K562 (cell line): ENCODE data around the gene SH2D7. TPM values are rescaled to one million over a fixed set of nuclear protein-coding genes. Genes with fewer than 3 reads are reported as not detected.

ENCODE experiments used
- E2F4 ChIP-seq: sonication (generic); formaldehyde crosslinking; IDR thresholded peaks from 2 replicates; pipeline ENCODE4 v1.8.0; 2022; ENCODE audit warnings: mild to moderate bottlenecking, low read depth, missing genetic modification reagents
- KHSRP ChIP-seq: fragments of 450-650 bp; IDR thresholded peaks from 2 replicates; pipeline ENCODE4 v1.6.1; 2017
- MEF2D ChIP-seq: conservative IDR thresholded peaks from 2 replicates; pipeline ENCODE4 v1.6.1; 2016; ENCODE audit warnings: low read depth, missing genetic modification characterization, missing compliant biosample characterization
- NCOA4 ChIP-seq: fragments of 450-650 bp; IDR thresholded peaks from 2 replicates; pipeline ENCODE4 v1.6.1; 2018; ENCODE audit warnings: mild to moderate bottlenecking; ENCODE audit not compliant: partially characterized antibody
- NUFIP1 ChIP-seq: fragments of 450-650 bp; IDR thresholded peaks from 2 replicates; pipeline ENCODE4 v1.6.1; 2018; ENCODE audit not compliant: partially characterized antibody
- PHB2 ChIP-seq: fragments of 450-650 bp; IDR thresholded peaks from 2 replicates; pipeline ENCODE4 v1.6.1; 2017; ENCODE audit warnings: low read depth
- RBM17 ChIP-seq: fragments of 200-400 bp; formaldehyde crosslinking; IDR thresholded peaks from 2 replicates; pipeline ENCODE4 v1.6.1; 2017; ENCODE audit warnings: low read depth, mild to moderate bottlenecking, low read length, borderline replicate concordance
- RFX1 ChIP-seq: fragments of 450-650 bp; IDR thresholded peaks from 2 replicates; pipeline ENCODE4 v1.6.1; 2016; ENCODE audit warnings: mild to moderate bottlenecking, moderate library complexity
- SIN3B ChIP-seq: fragments of 450-650 bp; IDR thresholded peaks from 2 replicates; pipeline ENCODE4 v1.6.1; 2017; ENCODE audit warnings: low read depth, mild to moderate bottlenecking, moderate library complexity
- SMARCA4 ChIP-seq: fragments of 450-650 bp; IDR thresholded peaks from 2 replicates; pipeline ENCODE4 v1.6.1; 2016
- SMC3 ChIP-seq: conservative IDR thresholded peaks from 2 replicates; pipeline ENCODE4 v1.6.1; 2011; ENCODE audit warnings: low read depth, low read length, improper control_type of control experiment; ENCODE audit not compliant: insufficient read depth
- SP1 ChIP-seq: sonication (generic); formaldehyde crosslinking; IDR thresholded peaks from 2 replicates; pipeline ENCODE4 v1.8.1; 2022; ENCODE audit warnings: mild to moderate bottlenecking, missing genetic modification reagents
- SPI1 ChIP-seq: IDR thresholded peaks from 2 replicates; pipeline ENCODE4 v1.6.1; 2011; ENCODE audit warnings: low read depth, low read length, control low read depth, borderline replicate concordance
- ZNF12 ChIP-seq: sonication (generic); formaldehyde crosslinking; IDR thresholded peaks from 2 replicates; pipeline ENCODE4 v1.4.0; 2020; ENCODE audit warnings: mild to moderate bottlenecking, missing genetic modification reagents
- ZNF23 ChIP-seq: fragments of 250-450 bp; sonication (Bioruptor Pico); IDR thresholded peaks from 2 replicates; pipeline ENCODE4 v1.4.0; 2020; ENCODE audit warnings: mild to moderate bottlenecking
- ZNF445 ChIP-seq: fragments of 250-450 bp; sonication (Bioruptor Pico); IDR thresholded peaks from 2 replicates; pipeline ENCODE4 v1.4.0; 2020; ENCODE audit warnings: low read depth, mild to moderate bottlenecking, moderate library complexity
- polyA plus RNA-seq, 8 experiments: library from polyadenylated mRNA; depleted of rRNA in 4 of 8; stranded (reverse) in 5 of 8; unstranded in 3 of 8; fragments of >200 nt; fragmentation: Nextera tagmentation in 2 of 8; fragmentation: Illumina TruSeq in 1 of 8; extraction: Ambion mirVana in 2 of 8; extraction: Trizol in 1 of 8; gene quantifications; 2 replicates each; pipeline versions ENCODE4 v1.2.1 to v1.2.3, GENCODE V29; 2011 to 2014; ENCODE audit warnings: inconsistent platforms in 1 of 8, missing spikeins in 1 of 8
- total RNA-seq, 7 experiments: library from RNA; depleted of rRNA in 6 of 7; stranded (reverse); fragments of >200 nt in 6 of 7; fragmentation: Illumina TruSeq in 2 of 7; extraction: Trizol in 2 of 7; gene quantifications; 2 replicates each; pipeline versions ENCODE4 v1.2.1 to v1.2.3, GENCODE V29; 2011 to 2021; ENCODE audit warnings: low replicate concordance in 1 of 7
- TF ChIP-seq, protein P1 (sequence below): fragments of 250-450 bp; sonication (Bioruptor Pico); IDR thresholded peaks from 2 replicates; pipeline ENCODE4 v1.5.1; 2021; ENCODE audit warnings: mild to moderate bottlenecking
- TF ChIP-seq, protein P2 (sequence below): fragments of 450-650 bp; IDR thresholded peaks from 2 replicates; pipeline ENCODE4 v1.7.1; 2018; ENCODE audit warnings: mild to moderate bottlenecking, low read depth; ENCODE audit not compliant: partially characterized antibody
- TF ChIP-seq, protein P3 (sequence below): fragments of 200-800 bp; sonication (Bioruptor generic); IDR thresholded peaks from 2 replicates; pipeline ENCODE4 v1.6.1; 2016; ENCODE audit warnings: missing genetic modification characterization, missing compliant biosample characterization

SH2D7 gene
- total and polyA plus RNA-seq, 9 of the 15 experiments (the other 6 are each of a cell fraction or from before 2014, with no cell fraction given), result not detected

DNA sequence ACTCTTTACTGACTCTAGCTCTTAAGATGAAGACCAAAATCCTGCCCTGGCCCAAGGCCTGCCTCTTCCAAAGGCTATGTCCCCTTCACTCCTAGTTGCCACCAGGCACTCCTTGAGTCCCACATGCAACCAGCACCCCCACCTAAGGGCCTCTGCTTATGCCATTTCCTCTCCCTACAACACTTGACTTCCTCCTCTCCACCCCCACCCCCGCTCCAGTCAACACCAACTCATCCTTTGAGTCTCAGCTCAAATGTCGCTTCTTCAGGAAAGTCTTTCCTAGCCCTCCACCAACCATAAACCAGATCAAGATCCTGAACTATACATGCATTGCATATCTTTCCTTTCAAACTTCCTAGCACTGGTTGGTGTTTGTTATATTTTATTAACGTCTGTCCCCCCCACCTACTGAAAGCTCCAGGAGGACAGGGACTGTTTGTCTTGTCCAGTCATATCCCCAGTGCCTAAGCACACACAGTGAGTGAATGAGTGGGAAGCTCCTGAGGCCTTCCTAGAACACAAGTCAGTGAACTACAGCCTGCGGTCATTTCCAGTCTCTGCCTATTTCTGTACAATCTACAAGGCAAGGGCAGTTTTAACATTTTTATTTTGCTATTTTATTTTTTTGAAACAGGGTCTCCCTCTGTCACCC lies 22.2 kb upstream of the SH2D7 start (continued):
- no peak for TF ChIP-seq ZNF12 (CRISPR knock-in tag)
- TF ChIP-seq ZNF23, result no peak
- no peak for TF ChIP-seq SMC3
- TF ChIP-seq, protein P1, sequence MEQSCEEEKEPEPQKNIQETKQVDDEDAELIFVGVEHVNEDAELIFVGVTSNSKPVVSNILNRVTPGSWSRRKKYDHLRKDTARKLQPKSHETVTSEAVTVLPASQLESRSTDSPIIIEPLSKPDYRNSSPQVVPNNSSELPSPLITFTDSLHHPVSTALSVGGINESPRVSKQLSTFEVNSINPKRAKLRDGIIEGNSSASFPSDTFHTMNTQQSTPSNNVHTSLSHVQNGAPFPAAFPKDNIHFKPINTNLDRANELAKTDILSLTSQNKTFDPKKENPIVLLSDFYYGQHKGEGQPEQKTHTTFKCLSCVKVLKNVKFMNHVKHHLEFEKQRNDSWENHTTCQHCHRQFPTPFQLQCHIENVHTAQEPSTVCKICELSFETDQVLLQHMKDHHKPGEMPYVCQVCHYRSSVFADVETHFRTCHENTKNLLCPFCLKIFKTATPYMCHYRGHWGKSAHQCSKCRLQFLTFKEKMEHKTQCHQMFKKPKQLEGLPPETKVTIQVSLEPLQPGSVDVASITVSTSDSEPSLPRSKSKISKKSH (CRISPR knock-in tag), result no peak
- no peak for TF ChIP-seq SP1
- TF ChIP-seq, protein P2, sequence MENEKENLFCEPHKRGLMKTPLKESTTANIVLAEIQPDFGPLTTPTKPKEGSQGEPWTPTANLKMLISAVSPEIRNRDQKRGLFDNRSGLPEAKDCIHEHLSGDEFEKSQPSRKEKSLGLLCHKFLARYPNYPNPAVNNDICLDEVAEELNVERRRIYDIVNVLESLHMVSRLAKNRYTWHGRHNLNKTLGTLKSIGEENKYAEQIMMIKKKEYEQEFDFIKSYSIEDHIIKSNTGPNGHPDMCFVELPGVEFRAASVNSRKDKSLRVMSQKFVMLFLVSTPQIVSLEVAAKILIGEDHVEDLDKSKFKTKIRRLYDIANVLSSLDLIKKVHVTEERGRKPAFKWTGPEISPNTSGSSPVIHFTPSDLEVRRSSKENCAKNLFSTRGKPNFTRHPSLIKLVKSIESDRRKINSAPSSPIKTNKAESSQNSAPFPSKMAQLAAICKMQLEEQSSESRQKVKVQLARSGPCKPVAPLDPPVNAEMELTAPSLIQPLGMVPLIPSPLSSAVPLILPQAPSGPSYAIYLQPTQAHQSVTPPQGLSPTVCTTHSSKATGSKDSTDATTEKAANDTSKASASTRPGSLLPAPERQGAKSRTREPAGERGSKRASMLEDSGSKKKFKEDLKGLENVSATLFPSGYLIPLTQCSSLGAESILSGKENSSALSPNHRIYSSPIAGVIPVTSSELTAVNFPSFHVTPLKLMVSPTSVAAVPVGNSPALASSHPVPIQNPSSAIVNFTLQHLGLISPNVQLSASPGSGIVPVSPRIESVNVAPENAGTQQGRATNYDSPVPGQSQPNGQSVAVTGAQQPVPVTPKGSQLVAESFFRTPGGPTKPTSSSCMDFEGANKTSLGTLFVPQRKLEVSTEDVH, result no peak
- TF ChIP-seq ZNF445 (CRISPR knock-in tag), result no peak
- peak; percentile 63; the same call in 1 of the 2 replicates for TF ChIP-seq SPI1
- TF ChIP-seq NCOA4, result no peak
- TF ChIP-seq PHB2, result no peak
- TF ChIP-seq, protein P3, sequence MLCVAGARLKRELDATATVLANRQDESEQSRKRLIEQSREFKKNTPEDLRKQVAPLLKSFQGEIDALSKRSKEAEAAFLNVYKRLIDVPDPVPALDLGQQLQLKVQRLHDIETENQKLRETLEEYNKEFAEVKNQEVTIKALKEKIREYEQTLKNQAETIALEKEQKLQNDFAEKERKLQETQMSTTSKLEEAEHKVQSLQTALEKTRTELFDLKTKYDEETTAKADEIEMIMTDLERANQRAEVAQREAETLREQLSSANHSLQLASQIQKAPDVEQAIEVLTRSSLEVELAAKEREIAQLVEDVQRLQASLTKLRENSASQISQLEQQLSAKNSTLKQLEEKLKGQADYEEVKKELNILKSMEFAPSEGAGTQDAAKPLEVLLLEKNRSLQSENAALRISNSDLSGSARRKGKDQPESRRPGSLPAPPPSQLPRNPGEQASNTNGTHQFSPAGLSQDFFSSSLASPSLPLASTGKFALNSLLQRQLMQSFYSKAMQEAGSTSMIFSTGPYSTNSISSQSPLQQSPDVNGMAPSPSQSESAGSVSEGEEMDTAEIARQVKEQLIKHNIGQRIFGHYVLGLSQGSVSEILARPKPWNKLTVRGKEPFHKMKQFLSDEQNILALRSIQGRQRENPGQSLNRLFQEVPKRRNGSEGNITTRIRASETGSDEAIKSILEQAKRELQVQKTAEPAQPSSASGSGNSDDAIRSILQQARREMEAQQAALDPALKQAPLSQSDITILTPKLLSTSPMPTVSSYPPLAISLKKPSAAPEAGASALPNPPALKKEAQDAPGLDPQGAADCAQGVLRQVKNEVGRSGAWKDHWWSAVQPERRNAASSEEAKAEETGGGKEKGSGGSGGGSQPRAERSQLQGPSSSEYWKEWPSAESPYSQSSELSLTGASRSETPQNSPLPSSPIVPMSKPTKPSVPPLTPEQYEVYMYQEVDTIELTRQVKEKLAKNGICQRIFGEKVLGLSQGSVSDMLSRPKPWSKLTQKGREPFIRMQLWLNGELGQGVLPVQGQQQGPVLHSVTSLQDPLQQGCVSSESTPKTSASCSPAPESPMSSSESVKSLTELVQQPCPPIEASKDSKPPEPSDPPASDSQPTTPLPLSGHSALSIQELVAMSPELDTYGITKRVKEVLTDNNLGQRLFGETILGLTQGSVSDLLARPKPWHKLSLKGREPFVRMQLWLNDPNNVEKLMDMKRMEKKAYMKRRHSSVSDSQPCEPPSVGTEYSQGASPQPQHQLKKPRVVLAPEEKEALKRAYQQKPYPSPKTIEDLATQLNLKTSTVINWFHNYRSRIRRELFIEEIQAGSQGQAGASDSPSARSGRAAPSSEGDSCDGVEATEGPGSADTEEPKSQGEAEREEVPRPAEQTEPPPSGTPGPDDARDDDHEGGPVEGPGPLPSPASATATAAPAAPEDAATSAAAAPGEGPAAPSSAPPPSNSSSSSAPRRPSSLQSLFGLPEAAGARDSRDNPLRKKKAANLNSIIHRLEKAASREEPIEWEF (CRISPR knock-in tag), result no peak
- TF ChIP-seq NUFIP1, result no peak
- TF ChIP-seq RFX1, result no peak
- no peak for TF ChIP-seq KHSRP
- TF ChIP-seq E2F4, result no peak
- TF ChIP-seq SMARCA4, result 0 out of 2 replicates have a peak, but pooled peaks have one; percentile 21
- TF ChIP-seq SIN3B, result no peak
- TF ChIP-seq MEF2D (tag), result no peak
- TF ChIP-seq RBM17, result no peak
